ENCODE data around the gene CKAP4. TPM values are rescaled to one million over a fixed set of nuclear protein-coding genes. Genes with fewer than 3 reads are reported as not detected.

Gene CKAP4
- total and polyA plus RNA-seq, 2 donors (not counting 1 experiment from before 2014, with no cell fraction given), result 7.4 to 29.2 TPM

DNA sequence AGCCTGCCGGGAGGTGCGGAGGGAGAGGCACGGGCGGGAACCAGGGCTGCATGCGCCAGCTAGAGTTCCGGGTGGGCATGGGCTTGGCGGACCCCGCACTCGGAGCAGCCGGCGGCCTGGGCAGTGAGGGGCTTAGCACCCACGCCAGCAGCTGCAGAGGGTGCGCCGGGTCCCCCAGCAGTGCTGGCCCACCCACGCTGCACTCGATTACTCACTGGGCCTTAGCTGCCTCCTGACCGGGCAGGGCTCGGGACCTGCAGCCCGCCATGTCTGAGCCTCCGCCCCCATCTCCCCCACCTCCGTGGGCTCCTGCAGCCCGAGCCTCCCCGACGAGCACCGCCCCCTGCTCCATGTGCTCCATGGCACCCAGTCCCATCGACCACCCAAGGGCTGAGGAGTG lies 14.8 kb downstream of the CKAP4 start:
- ChIA-PET POLR2A (no interaction called here), CTCF (interaction anchor here (1.5 to 1.6 kb wide), 2 partner anchors 9 to 11 kb away, joined by 3 to 7 read pairs; no protein-coding TSS in a partner anchor)
- peaks cover 0 to under 1% of the 10 kb centered on the region in 2 donors for H3K4me1 ChIP-seq (ENCODE audit: control insufficient read depth in 2 of 2, insufficient read depth in 2 of 2, low read length in 2 of 2)
- peaks cover 0 to 9% (median 0%) of the 10 kb centered on the region in 3 donors for H3K9me3 ChIP-seq (ENCODE audit: control extremely low read depth in 1 of 3, control insufficient read depth in 2 of 3, insufficient read depth in 1 of 3, low read length in 2 of 3)
- no peak for ATAC-seq (ENCODE audit: low read depth)
- H3K4me1 Mint-ChIP-seq, result peaks cover 8% of the 10 kb centered on the region
- H3K9me3 Mint-ChIP-seq (ENCODE audit: insufficient read depth), result no peaks in the 10 kb centered on the region
- H3K4me3 Mint-ChIP-seq, result no peak overlapping the region
- no peak for TF ChIP-seq CTCF (IDR thresholded peaks at IDR 0.05)
- TF ChIP-seq EZH2 (IDR thresholded peaks at IDR 0.05; ENCODE audit: borderline replicate concordance, insufficient read depth, low read depth, low read length, poor library complexity, severe bottlenecking), result no peak
- DNase-seq, result no peak
- H2AFZ ChIP-seq (ENCODE audit: insufficient read depth, low read depth, low read length, poor library complexity, severe bottlenecking), result no peak overlapping the region
- no peak overlapping the region for H3K4me3 ChIP-seq (ENCODE audit: control extremely low read depth in 1 of 5, extremely low read depth in 1 of 5, insufficient read depth in 1 of 5, low read depth in 2 of 5, low read length in 4 of 5)
- intact Hi-C loops (cut with micrococcal nuclease), result no loop called here
- H3K27ac Mint-ChIP-seq, result no peak overlapping the region
- WGBS (ENCODE audit: insufficient coverage), result 97% methylated on average over 26 of the region's 26 CpGs
- peaks cover 0 to 7% (median 5%) of the 10 kb centered on the region in 4 experiments for H3K27me3 ChIP-seq (replicated peaks in 1 of 4; ENCODE audit: control extremely low read depth in 1 of 4, control insufficient read depth in 3 of 4, insufficient read depth in 4 of 4, low read length in 3 of 4)
- no peak overlapping the region for H3K9ac ChIP-seq (ENCODE audit: low read length)
- H3K36me3 ChIP-seq (replicated peaks in 1 of 2; ENCODE audit: control extremely low read depth in 1 of 2, control insufficient read depth in 1 of 2, extremely low read depth in 1 of 2, insufficient read depth in 2 of 2, low read length in 1 of 2), result no peaks in the 10 kb centered on the region
- no peaks in the 10 kb centered on the region for H4K20me1 ChIP-seq (ENCODE audit: control insufficient read depth, insufficient read depth, low read length, poor library complexity, severe bottlenecking)
- peaks cover 10% of the 10 kb centered on the region for H3K27me3 Mint-ChIP-seq
- H3K27ac ChIP-seq (ENCODE audit: low read length in 2 of 2), result no peak overlapping the region
- no peak overlapping the region for H3K4me2 ChIP-seq (replicated peaks; ENCODE audit: low read depth, low read length, poor library complexity, severe bottlenecking)
- H3K79me2 ChIP-seq (ENCODE audit: control insufficient read depth, insufficient read depth, low read length), result no peaks in the 10 kb centered on the region

- no peak for TF ChIP-seq CTCF (IDR thresholded peaks at IDR 0.05)
- TF ChIP-seq EZH2 (IDR thresholded peaks at IDR 0.05; ENCODE audit: borderline replicate concordance, insufficient read depth, low read depth, low read length, poor library complexity, severe bottlenecking), result no peak
- ChIA-PET CTCF (interaction anchor here (0.8 to 9.8 kb wide), 9 partner anchors 8 to 613 kb away, joined by 3 to 393 read pairs (median 8); partner anchors contain the start of genes POLR3B and TCP11L2), POLR2A (no interaction called here)
- intact Hi-C loops (cut with micrococcal nuclease), result loop anchor here (10.0 kb wide), 1 partner anchor 696 kb away; no protein-coding TSS in a partner anchor
- 91% methylated on average over 9 of the region's 12 CpGs for WGBS (ENCODE audit: insufficient coverage)
- H3K27me3 Mint-ChIP-seq, result peaks cover 10% of the 10 kb centered on the region
- H3K4me1 Mint-ChIP-seq, result peaks cover 19% of the 10 kb centered on the region
- H3K9ac ChIP-seq (ENCODE audit: low read length), result no peak overlapping the region
- no peak overlapping the region for H3K4me3 ChIP-seq (ENCODE audit: control extremely low read depth in 1 of 5, extremely low read depth in 1 of 5, insufficient read depth in 1 of 5, low read depth in 2 of 5, low read length in 4 of 5)
- H3K4me3 Mint-ChIP-seq, result no peak overlapping the region
- peaks cover 0 to 10% (median 3%) of the 10 kb centered on the region in 4 experiments for H3K27me3 ChIP-seq (replicated peaks in 1 of 4; ENCODE audit: control extremely low read depth in 1 of 4, control insufficient read depth in 3 of 4, insufficient read depth in 4 of 4, low read length in 3 of 4)
- H3K4me2 ChIP-seq (replicated peaks; ENCODE audit: low read depth, low read length, poor library complexity, severe bottlenecking), result no peak overlapping the region
- peaks cover 12% of the 10 kb centered on the region in 2 donors for H3K4me1 ChIP-seq (ENCODE audit: control insufficient read depth in 2 of 2, insufficient read depth in 2 of 2, low read length in 2 of 2)
- ATAC-seq (ENCODE audit: low read depth) (no peak), DNase-seq (no peak)
- H3K9me3 Mint-ChIP-seq (ENCODE audit: insufficient read depth), result no peaks in the 10 kb centered on the region
- no peak overlapping the region for H2AFZ ChIP-seq (ENCODE audit: insufficient read depth, low read depth, low read length, poor library complexity, severe bottlenecking)
- H3K27ac Mint-ChIP-seq, result no peak overlapping the region
- no peak overlapping the region for H3K27ac ChIP-seq (ENCODE audit: low read length in 2 of 2)
- no peaks in the 10 kb centered on the region for H3K36me3 ChIP-seq (replicated peaks in 1 of 2; ENCODE audit: control extremely low read depth in 1 of 2, control insufficient read depth in 1 of 2, extremely low read depth in 1 of 2, insufficient read depth in 2 of 2, low read length in 1 of 2)
- peaks cover 0 to 9% (median 0%) of the 10 kb centered on the region in 3 donors for H3K9me3 ChIP-seq (ENCODE audit: control extremely low read depth in 1 of 3, control insufficient read depth in 2 of 3, insufficient read depth in 1 of 3, low read length in 2 of 3)
- H3K79me2 ChIP-seq (ENCODE audit: control insufficient read depth, insufficient read depth, low read length), result no peaks in the 10 kb centered on the region
- no peaks in the 10 kb centered on the region for H4K20me1 ChIP-seq (ENCODE audit: control insufficient read depth, insufficient read depth, low read length, poor library complexity, severe bottlenecking)
These were observed 18.7 kb downstream of the CKAP4 start for GRCh38 chr12:106229036-106229591.

All from B cell (primary cell).